ENCODE measurements around the gene ADAP1. TPM values are rescaled to one million over a fixed set of nuclear protein-coding genes. Genes with fewer than 3 reads are reported as not detected.

Gene ADAP1
- total and polyA plus RNA-seq, 12 donors, result 2.3 to 14.9 (median 9.7) TPM

GRCh38 chr7:849781-850180 lies 104.7 kb downstream of the ADAP1 start:
- H3K36me3 ChIP-seq, result peaks cover 0 to 91% (median 40%) of the 10 kb centered on the region in 9 donors
- H3K4me1 ChIP-seq, result peaks cover 0 to 12% (median 4%) of the 10 kb centered on the region in 9 donors
- TF ChIP-seq CTCF (IDR thresholded peaks at IDR 0.05), result no peak
- DNase-seq (no peak), ATAC-seq (no peak)
- intact Hi-C loops (cut with DNase I), result loop anchor here in 1 of 10 donors (10.0 kb wide), 1 partner anchor 65 kb away; no protein-coding TSS in a partner anchor
- no peaks in the 10 kb centered on the region for H3K9me3 ChIP-seq
- no peak overlapping the region for H3K4me3 ChIP-seq
- H3K27me3 ChIP-seq, result no peaks in the 10 kb centered on the region
- no peak overlapping the region for H3K27ac ChIP-seq
- 88 to 90% methylated on average over 19 of the region's 19 CpGs for WGBS, 2 donors

GRCh38 chr7:849145-849544 lies 105.3 kb downstream of the ADAP1 start:
- Histone ChIP-seq H3K27me3 (no peaks in the 10 kb centered on the region), H3K9me3 (no peaks in the 10 kb centered on the region), H3K27ac (no peak overlapping the region), H3K4me1 (peaks cover 0 to 12% (median 4%) of the 10 kb centered on the region in 9 donors), H3K36me3 (peaks cover 0 to 91% (median 39%) of the 10 kb centered on the region in 9 donors), H3K4me3 (no peak overlapping the region)
- no peak for DNase-seq
- no peak for ATAC-seq
- 90% methylated on average over 14 of the region's 14 CpGs for WGBS, 2 donors
- no peak for TF ChIP-seq CTCF (IDR thresholded peaks at IDR 0.05)
- intact Hi-C loops (cut with DNase I), result no loop called here

Other genes with a start within 250 kb of the ADAP1 start
- 10 to 100 TPM; 18.0 to 30.0 (median 25.3) TPM for gene DNAAF5, start 228.0 kb downstream of the ADAP1 start, total RNA-seq
- 10 to 100 TPM; 10.4 to 12.8 TPM for gene DNAAF5, start 228.0 kb downstream of the ADAP1 start, polyA plus RNA-seq
- 10 to 100 TPM; 14.5 to 24.5 (median 21.2) TPM for gene PRKAR1B, start 227.4 kb downstream of the ADAP1 start, total RNA-seq
- gene PRKAR1B, start 227.4 kb downstream of the ADAP1 start, polyA plus RNA-seq, result 10 to 100 TPM in 1 of 2 donors, 1 to 10 TPM in 1; 5.0 to 15.7 TPM
- 100 to 1,000 TPM; 129 to 211 (median 183) TPM for gene SUN1, start 122.2 kb downstream of the ADAP1 start, total RNA-seq
- gene SUN1, start 122.2 kb downstream of the ADAP1 start, polyA plus RNA-seq, result 100 to 1,000 TPM in 1 of 2 donors, 10 to 100 TPM in 1; 69.2 to 203 TPM
- gene GET4, start 78.1 kb downstream of the ADAP1 start, total RNA-seq, result 10 to 100 TPM; 14.7 to 25.0 (median 20.4) TPM
- 10 to 100 TPM; 32.8 to 38.6 TPM for gene GET4, start 78.1 kb downstream of the ADAP1 start, polyA plus RNA-seq
- gene COX19, start 20.9 kb upstream of the ADAP1 start, total RNA-seq, result 1 to 10 TPM; 3.7 to 9.1 (median 6.1) TPM
- 1 to 10 TPM; 4.7 to 6.9 TPM for gene COX19, start 20.9 kb upstream of the ADAP1 start, polyA plus RNA-seq
- gene CYP2W1, start 28.5 kb upstream of the ADAP1 start, total RNA-seq, result not detected
- gene CYP2W1, start 28.5 kb upstream of the ADAP1 start, polyA plus RNA-seq, result not detected
- gene GPR146, start 89.9 kb upstream of the ADAP1 start, total RNA-seq, result 10 to 100 TPM; 15.1 to 34.5 (median 22.7) TPM
- gene GPR146, start 89.9 kb upstream of the ADAP1 start, polyA plus RNA-seq, result 10 to 100 TPM; 13.3 to 28.7 TPM
- gene GPER1, start 133.4 kb upstream of the ADAP1 start, total RNA-seq, result 1 to 10 TPM; 1.1 to 4.7 (median 1.7) TPM
- 1 to 10 TPM; 3.0 to 4.5 TPM for gene GPER1, start 133.4 kb upstream of the ADAP1 start, polyA plus RNA-seq
- 10 to 100 TPM in 4 of 10 donors, 1 to 10 TPM in 6; 4.4 to 11.2 (median 7.7) TPM for gene ZFAND2A, start 205.5 kb upstream of the ADAP1 start, total RNA-seq
- 10 to 100 TPM; 26.9 to 32.6 TPM for gene ZFAND2A, start 205.5 kb upstream of the ADAP1 start, polyA plus RNA-seq

Measured in heart right ventricle (tissue), 16 donors.